ENCODE measurements around the gene NAPSA.

The NAPSA gene

GRCh38 chr19:50383852-50384684 lies 18.6 kb upstream of the NAPSA start, which contains the start of gene POLD1:
Gene POLD1, plus strand, starts transcription at chr19:50384347. Its CDS starts 14,505 bp downstream, at chr19:50398852.
- DNase-seq = peak; percentile 99

GRCh38 chr19:50383001-50383851 lies 17.8 kb upstream of the NAPSA start:
- no peak for DNase-seq

- no peak for DNase-seq
These were observed 16.7 kb upstream of the NAPSA start for GRCh38 chr19:50381881-50382729.

- no peak for DNase-seq
These were observed 15.3 kb upstream of the NAPSA start for GRCh38 chr19:50380751-50381151.

GRCh38 chr19:50380137-50380536 lies 14.7 kb upstream of the NAPSA start:
- DNase-seq = no peak

- DNase-seq = no peak
These were observed 14.2 kb upstream of the NAPSA start for GRCh38 chr19:50379602-50380001.

- DNase-seq = no peak
These were observed 13.4 kb upstream of the NAPSA start for GRCh38 chr19:50378863-50379236.

- no peak for DNase-seq
These were observed 12.9 kb upstream of the NAPSA start for GRCh38 chr19:50378169-50378862.

GRCh38 chr19:50377517-50377916 lies 12.1 kb upstream of the NAPSA start:
- DNase-seq = peak; percentile 45

GRCh38 chr19:50377051-50377461 lies 11.6 kb upstream of the NAPSA start:
- peak; percentile 78 for DNase-seq

GRCh38 chr19:50376166-50377050 lies 11.0 kb upstream of the NAPSA start, which contains the start of gene NR1H2:
Gene NR1H2, plus strand, starts transcription at chr19:50376457. Its CDS starts 1,149 bp downstream, at chr19:50377606.
- DNase-seq = peak; percentile 99

- peak; percentile 23 for DNase-seq
These were observed 6.6 kb upstream of the NAPSA start for GRCh38 chr19:50371914-50372475.

- peak; percentile 93 for DNase-seq
These were observed 3.5 kb upstream of the NAPSA start for GRCh38 chr19:50368649-50369570.

- no peak for DNase-seq
These were observed 2.6 kb downstream of the NAPSA start for GRCh38 chr19:50362656-50363424.

GRCh38 chr19:50362030-50362412 lies 3.4 kb downstream of the NAPSA start:
- DNase-seq = no peak

- peak; percentile 37 for DNase-seq
These were observed 4.0 kb downstream of the NAPSA start for GRCh38 chr19:50361290-50362029.

GRCh38 chr19:50359328-50359818 lies 6.1 kb downstream of the NAPSA start:
- no peak for DNase-seq

Measured in OCI-M1 (cell line).